SKM-1 treated with dmso at 0.1 percent for 144 hours (cell line): ENCODE data around the gene GAP43.

ENCODE experiments used
- DNase-seq: peaks from one replicate; lab custom pipeline; 2025; ENCODE audit not compliant: unreplicated experiment; lab: John Stamatoyannopoulos, UW

The GAP43 gene

DNA sequence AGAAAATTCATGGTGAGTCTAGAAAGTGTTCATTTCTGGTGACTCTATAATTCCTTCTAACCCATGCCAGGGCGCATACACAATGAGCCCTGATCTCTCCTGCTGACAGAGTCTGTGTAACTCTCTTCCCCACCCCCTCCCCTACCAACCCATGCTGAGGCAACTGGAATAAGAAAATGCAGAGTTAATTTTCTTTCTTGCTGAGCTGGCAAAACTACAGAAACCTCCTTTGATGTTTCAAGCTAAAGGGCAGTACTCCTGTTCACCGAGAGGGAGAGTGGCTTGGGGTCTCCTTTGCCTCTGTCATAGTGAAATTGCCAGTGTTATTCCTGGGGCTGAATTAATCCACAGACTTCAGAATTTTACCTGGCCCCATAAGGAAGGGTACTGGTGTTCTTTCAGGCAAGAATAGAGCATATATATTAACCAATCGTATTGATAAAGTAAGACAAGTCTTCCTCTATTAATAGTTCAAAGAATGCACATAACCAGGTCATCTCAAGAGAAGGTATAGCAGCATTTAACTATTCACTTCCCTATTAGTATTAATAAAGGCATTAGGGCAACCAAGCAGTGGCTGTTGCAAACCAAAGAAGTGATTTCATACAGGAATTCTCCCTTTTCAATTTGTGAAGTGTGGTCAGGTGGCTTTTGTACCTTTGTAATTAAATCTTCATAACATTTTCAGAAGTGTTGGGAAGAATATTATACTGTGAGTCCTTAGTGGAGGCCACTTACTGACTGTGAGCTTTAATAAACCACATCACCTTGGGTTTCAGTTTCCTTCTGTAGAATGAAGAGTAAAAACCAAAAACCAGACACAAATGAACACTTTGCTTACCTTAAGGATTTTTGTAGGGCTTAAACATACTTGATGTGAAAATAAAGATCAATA, 4.1 kb downstream of the GAP43 start:
- no peak for DNase-seq

DNA sequence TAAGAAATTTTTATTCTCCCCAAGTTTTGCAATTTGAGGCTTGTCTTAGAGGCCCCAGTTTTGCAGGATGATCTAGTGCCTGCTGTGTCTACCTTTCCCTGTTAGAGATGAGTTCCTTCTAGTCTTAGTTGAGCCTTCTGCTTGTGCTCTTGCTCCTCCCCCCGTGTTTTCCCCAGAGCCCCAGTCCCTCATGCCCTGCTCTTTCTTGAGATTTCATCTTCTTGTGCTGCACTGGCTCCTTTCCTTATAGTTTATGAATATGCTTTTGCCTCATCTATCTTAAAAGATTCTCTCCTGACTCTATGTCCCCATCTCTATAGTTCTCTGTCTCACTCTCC, 4.7 kb downstream of the GAP43 start:
- no peak for DNase-seq

GRCh38 chr3:115630850-115631249, 7.5 kb downstream of the GAP43 start:
- no peak for DNase-seq

- DNase-seq, result no peak
Observed at GRCh38 chr3:115632026-115632425, 8.7 kb downstream of the GAP43 start.

GRCh38 chr3:115633467-115633866, 10.2 kb downstream of the GAP43 start:
- DNase-seq, result no peak

DNA sequence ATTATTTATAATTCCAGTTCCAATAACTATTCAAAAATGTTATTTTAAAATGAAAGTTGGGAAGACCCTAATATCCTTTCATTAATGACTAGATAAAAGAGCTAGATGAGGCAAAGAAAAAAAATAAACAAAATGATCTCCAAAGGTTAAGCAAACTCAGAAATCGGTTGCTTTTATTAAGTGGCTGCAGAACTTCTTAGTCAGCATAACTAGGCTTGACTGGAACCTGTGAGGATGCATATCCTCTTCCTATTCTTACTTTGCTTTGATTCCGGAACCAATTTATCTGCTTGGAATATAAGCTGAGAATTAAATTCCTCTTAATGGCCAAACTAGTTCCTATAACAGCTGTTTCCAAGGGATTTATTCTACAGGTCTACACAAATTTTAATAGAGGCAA, 10.7 kb downstream of the GAP43 start:
- DNase-seq, result no peak

GRCh38 chr3:115635406-115635805, 12.1 kb downstream of the GAP43 start:
- DNase-seq, result no peak

GRCh38 chr3:115638241-115638640, 14.9 kb downstream of the GAP43 start:
- no peak for DNase-seq

- DNase-seq, result no peak
Observed at GRCh38 chr3:115638991-115639390, 15.7 kb downstream of the GAP43 start.

GRCh38 chr3:115644391-115644790, 21.1 kb downstream of the GAP43 start:
- DNase-seq, result no peak

DNA sequence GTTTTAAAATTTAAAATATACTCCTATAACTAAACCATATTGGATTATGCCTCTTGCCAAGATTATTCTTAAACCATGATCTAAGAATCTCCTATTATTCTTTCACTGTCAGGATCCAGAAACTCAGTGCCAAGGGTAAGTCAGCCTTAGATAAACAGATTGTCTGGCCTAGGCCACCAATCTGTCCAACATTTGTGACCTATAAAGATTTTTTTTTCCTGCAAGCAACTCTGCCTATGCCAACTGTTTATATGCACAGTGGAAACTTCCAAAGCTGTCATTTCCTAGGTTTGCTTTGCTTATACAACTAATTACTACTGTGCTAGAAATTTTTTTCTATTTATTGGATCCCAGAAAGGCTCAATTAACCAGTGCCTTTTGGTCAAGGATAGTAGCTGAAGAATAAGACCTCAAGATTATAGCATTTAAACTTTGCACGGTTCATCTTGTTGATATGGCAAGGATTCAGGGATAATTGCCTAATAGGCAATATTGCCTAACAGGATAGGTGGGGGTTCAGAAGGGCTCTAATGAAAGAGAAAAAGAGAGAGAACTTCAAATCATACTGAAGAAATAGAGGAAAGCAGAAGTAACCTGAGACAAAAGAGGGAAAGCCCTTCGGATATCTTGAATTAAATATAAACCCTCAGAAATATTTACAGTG, 22.8 kb downstream of the GAP43 start:
- no peak for DNase-seq

GRCh38 chr3:115648559-115648958, 25.2 kb downstream of the GAP43 start:
- DNase-seq, result no peak

DNA sequence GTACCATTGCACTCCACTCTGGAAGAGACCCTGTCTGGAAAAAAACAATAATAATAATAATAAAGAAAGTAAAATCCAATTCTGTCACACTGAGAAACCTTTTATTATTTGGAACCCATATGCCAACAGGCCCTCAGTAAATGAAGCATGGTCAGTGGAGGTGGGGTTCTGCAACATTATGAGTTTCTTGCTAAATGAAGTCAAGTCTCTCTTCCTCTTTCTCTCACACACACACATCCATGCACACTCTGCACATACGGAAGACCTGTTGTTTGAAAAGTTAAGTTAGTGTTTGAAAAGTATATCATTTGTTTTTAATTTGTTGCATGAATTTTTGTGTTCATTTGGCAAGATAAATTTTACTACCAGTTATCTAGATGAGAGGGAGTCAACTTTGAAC, 27.8 kb downstream of the GAP43 start:
- DNase-seq, result peak; percentile 90

DNA sequence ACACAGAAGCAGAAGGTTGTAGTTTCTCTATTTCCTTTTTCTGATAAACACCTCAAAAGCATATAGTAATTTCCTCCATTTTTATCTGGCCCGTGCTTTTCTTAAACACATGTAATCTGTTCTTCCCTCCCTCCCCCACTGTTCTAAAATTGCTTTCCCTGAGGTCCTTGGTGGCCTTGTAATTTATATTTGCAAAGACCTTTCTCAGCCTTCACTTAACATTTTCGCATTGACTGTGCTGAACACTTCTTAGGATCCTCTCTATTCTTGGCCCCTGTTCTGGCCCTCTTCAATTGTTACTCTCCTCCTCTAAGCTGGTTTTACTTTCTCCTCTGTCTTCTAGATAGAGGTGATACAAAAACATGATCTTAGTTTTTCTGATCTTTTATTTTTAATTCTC, 28.3 kb downstream of the GAP43 start:
- DNase-seq, result no peak

- DNase-seq, result peak; percentile 85
Observed at GRCh38 chr3:115652738-115653137, 29.4 kb downstream of the GAP43 start.

- no peak for DNase-seq
Observed at GRCh38 chr3:115655761-115656282, 32.5 kb downstream of the GAP43 start.

GRCh38 chr3:115657168-115657567, 33.9 kb downstream of the GAP43 start:
- peak; percentile 50 for DNase-seq

DNA sequence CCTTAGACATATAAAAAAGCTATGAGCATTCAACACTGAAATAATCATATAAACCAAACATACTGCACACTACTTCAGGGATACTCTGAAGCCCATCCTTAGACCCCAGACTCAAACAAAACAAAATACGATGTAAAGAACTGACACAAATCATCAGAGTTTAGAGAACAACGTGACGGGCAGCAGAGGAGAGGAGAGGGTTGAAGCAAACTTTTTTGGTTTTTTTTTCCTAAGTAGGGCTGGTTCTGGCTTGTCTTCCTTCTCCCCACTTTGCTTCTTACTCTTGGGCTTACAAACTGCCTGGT, 34.7 kb downstream of the GAP43 start:
- DNase-seq, result no peak

DNA sequence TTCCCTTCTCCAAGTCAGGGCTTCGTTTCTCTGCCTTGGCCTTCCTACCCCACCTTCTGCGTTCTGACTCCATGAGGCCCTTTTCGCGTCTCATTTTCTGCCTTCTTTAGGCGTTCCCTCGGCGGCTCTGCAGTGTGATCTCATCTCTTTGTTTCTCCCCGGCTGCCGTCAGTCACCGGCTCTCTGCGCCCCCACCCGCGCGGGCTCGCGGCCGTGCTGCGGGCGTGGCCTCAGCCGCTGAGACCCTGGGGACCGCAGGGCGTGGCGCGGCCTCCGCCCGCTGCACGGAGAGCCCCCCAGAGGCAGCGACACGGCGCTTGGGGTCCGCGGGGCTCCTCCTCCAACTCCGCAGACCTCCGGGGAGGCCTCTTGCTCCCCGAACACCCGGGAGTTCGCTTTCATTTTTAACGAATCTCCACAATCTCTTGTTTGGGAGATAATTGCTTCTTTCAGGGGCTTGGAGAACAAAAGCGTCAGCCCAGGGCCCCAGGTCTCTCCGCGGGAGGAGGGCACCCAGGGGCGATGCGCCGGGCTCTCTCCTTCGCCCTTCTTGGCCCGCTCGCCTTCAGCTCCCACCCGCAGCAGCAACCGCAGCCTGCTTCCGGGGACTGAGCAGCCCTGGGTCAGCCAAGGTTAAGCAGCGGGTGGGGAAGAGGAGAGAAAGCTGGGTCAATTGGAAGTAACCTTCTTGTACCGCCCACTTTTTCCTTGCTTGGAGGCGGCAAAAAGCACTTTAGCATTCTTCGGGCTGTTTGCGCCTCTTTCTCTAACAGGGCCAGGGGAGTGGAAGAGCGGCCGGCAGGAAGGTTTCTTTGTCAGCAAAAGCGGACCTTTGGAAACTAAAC, 35.2 kb downstream of the GAP43 start:
- peak; percentile 93 for DNase-seq

DNA sequence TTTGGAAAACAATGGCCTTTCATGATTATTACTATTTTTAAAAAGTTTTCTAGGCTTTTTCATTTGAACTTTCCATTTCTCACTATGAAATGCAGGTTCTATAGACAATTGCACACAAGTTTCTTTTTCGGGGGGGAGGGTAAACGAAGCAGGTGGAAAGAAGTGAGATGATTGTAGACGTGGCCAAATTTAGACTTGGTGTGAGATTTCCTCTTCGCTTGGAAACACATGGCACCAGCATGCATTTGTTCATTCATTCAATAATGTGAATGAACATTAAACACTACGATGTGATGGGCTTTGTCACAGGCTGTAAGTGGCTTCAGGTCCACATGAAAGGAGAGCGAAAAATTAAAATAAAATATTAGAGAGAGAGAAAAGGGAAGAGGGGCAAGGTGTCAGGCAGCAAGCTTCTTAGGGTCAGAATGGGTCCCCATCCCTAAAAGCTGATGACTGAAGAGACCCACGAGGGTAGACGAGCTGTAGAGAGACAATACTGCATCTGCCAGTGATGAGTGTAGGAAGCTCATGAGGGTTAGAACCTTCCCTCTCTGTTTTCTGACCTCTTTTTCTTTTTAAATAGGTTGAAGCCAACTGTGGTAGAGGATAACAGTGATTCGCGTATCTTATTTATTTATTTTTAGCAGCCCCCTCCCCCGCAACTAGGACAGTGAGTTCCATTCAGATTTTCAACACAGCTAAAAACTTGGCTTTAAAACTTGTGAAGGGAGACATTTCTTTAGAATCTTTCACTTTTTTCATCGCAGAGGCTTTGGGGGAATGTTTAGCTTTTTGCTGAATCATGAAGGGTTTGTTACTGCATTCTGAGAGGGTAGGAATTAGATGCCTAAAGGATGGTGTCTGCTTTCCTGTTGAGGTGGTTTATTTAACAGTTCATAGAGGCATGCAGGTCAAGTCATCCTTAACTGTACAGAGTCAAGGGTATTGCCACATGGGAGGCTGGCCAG, 36.2 kb downstream of the GAP43 start:
- no peak for DNase-seq
